Astrocyte (in vitro differentiated cells and primary cell): ENCODE measurements around the gene JAKMIP1. TPM values are rescaled to one million over a fixed set of nuclear protein-coding genes. Genes with fewer than 3 reads are reported as not detected.

Experiments
- DNase-seq: peaks from one replicate; pipeline ENCODE4 v3.0.0-alpha.2; 2010; ENCODE audit warnings: low read depth
- FAIRE-seq: peaks from 2 replicates; lab custom pipeline; 2011; peaks lifted over from hg19 to GRCh38; lab: Jason Lieb, UNC
- H2AFZ ChIP-seq: 2 replicates; pipeline ENCODE4 v1.6.0; 2012; ENCODE audit warnings: low read depth, low read length, inconsistent platforms
- H3K27ac ChIP-seq: 2 replicates; pipeline ENCODE4 v1.5.1; 2011; ENCODE audit warnings: low read depth, low read length, inconsistent platforms
- H3K27me3 ChIP-seq: 2 replicates; pipeline ENCODE4 v1.6.0; 2011; ENCODE audit warnings: low read length, inconsistent platforms; ENCODE audit not compliant: insufficient read depth
- H3K36me3 ChIP-seq: 2 replicates; pipeline ENCODE4 v1.5.1; 2011; ENCODE audit warnings: low read length, inconsistent platforms; ENCODE audit not compliant: insufficient read depth
- H3K4me1 ChIP-seq: 2 replicates; pipeline ENCODE4 v1.5.1; 2011; ENCODE audit warnings: low read length, inconsistent platforms; ENCODE audit not compliant: insufficient read depth
- H3K4me2 ChIP-seq: 2 replicates; pipeline ENCODE4 v1.6.0; 2012; ENCODE audit warnings: low read length, inconsistent platforms
- H3K4me3 ChIP-seq: 2 replicates; pipeline ENCODE4 v1.5.1; 2011; ENCODE audit warnings: low read depth, mild to moderate bottlenecking, low read length, inconsistent platforms; ENCODE audit not compliant: insufficient read depth
- H3K79me2 ChIP-seq: 2 replicates; pipeline ENCODE4 v1.6.0; 2012; ENCODE audit warnings: mild to moderate bottlenecking, low read length, inconsistent platforms; ENCODE audit not compliant: insufficient read depth
- H3K9ac ChIP-seq: 2 replicates; pipeline ENCODE4 v1.6.0; 2012; ENCODE audit warnings: mild to moderate bottlenecking, low read length, inconsistent platforms
- H3K9me3 ChIP-seq: 2 replicates; pipeline ENCODE4 v1.5.1; 2012; ENCODE audit warnings: low read depth, mild to moderate bottlenecking, low read length, inconsistent platforms; ENCODE audit not compliant: insufficient read depth
- H4K20me1 ChIP-seq: 2 replicates; pipeline ENCODE4 v1.6.0; 2012; ENCODE audit warnings: low read length, inconsistent platforms; ENCODE audit not compliant: insufficient read depth
- H3K27ac Mint-ChIP-seq: one replicate; pipeline ENCODE4 v1.8.0; 2021; ENCODE audit warnings: mild to moderate bottlenecking, mixed read lengths; ENCODE audit not compliant: unreplicated experiment
- H3K27me3 Mint-ChIP-seq: one replicate; pipeline ENCODE4 v1.8.0; 2021; ENCODE audit warnings: low read depth, mixed read lengths; ENCODE audit not compliant: unreplicated experiment
- H3K36me3 Mint-ChIP-seq: one replicate; pipeline ENCODE4 v1.8.0; 2021; ENCODE audit warnings: low read depth, mixed read lengths; ENCODE audit not compliant: unreplicated experiment
- H3K4me1 Mint-ChIP-seq: one replicate; pipeline ENCODE4 v1.8.0; 2021; ENCODE audit warnings: low read depth, mixed read lengths; ENCODE audit not compliant: unreplicated experiment
- H3K4me3 Mint-ChIP-seq: one replicate; pipeline ENCODE4 v1.8.0; 2021; ENCODE audit warnings: mild to moderate bottlenecking, moderate library complexity, mixed read lengths; ENCODE audit not compliant: unreplicated experiment
- H3K9me3 Mint-ChIP-seq: one replicate; pipeline ENCODE4 v1.8.0; 2021; ENCODE audit warnings: mild to moderate bottlenecking, mixed read lengths; ENCODE audit not compliant: unreplicated experiment
- CTCF ChIP-seq: IDR thresholded peaks from 2 replicates; pipeline ENCODE4 v1.5.1; 2011; ENCODE audit warnings: low read depth, mild to moderate bottlenecking, inconsistent platforms, low read length, moderate library complexity; ENCODE audit not compliant: insufficient read depth
- EZH2 ChIP-seq: IDR thresholded peaks from 2 replicates; pipeline ENCODE4 v1.6.1; 2012; ENCODE audit warnings: mild to moderate bottlenecking, low read length, inconsistent platforms; ENCODE audit not compliant: insufficient read depth
- total RNA-seq: library from RNA; stranded (reverse); gene quantifications from 2 replicates; pipeline ENCODE4 v1.2.1, GENCODE V29; 2021

The JAKMIP1 gene
- total RNA-seq, 1 donor from 2014 or later: 0.50 TPM

GRCh38 chr4:6111354-6111960 is 88.9 kb downstream of the JAKMIP1 start:
- Histone ChIP-seq H3K4me1 (no peaks in the 10 kb centered on the region), H3K9ac (no peak overlapping the region), H3K27ac (no peak overlapping the region), H3K79me2 (no peaks in the 10 kb centered on the region), H2AFZ (no peak overlapping the region), H3K36me3 (no peaks in the 10 kb centered on the region), H4K20me1 (no peaks in the 10 kb centered on the region), H3K9me3 (no peaks in the 10 kb centered on the region), H3K4me3 (no peak overlapping the region), H3K4me2 (no peak overlapping the region), H3K27me3 (no peaks in the 10 kb centered on the region)
- no peak for TF ChIP-seq CTCF
- no peak for TF ChIP-seq EZH2
- H3K4me1 Mint-ChIP-seq: peaks cover 9% of the 10 kb centered on the region
- no peaks in the 10 kb centered on the region for H3K9me3 Mint-ChIP-seq
- H3K27me3 Mint-ChIP-seq: peaks cover 37% of the 10 kb centered on the region
- no peak overlapping the region for H3K4me3 Mint-ChIP-seq
- FAIRE-seq (no peak), DNase-seq (no peak)
- no peak overlapping the region for H3K27ac Mint-ChIP-seq
- H3K36me3 Mint-ChIP-seq: no peaks in the 10 kb centered on the region

- peaks cover 9% of the 10 kb centered on the region for H3K4me1 Mint-ChIP-seq
- FAIRE-seq: no peak
Observed at GRCh38 chr4:6110681-6111353, 89.5 kb downstream of the JAKMIP1 start.

More at GRCh38 chr4:6110681-6111353, 89.5 kb downstream of the JAKMIP1 start:
- Histone ChIP-seq H3K36me3 (no peaks in the 10 kb centered on the region), H2AFZ (no peak overlapping the region), H4K20me1 (no peaks in the 10 kb centered on the region), H3K27ac (no peak overlapping the region), H3K4me2 (no peak overlapping the region), H3K9ac (no peak overlapping the region), H3K4me1 (no peaks in the 10 kb centered on the region), H3K4me3 (no peak overlapping the region), H3K9me3 (no peaks in the 10 kb centered on the region), H3K27me3 (no peaks in the 10 kb centered on the region), H3K79me2 (no peaks in the 10 kb centered on the region)
- H3K27ac Mint-ChIP-seq: no peak overlapping the region
- H3K4me3 Mint-ChIP-seq: no peak overlapping the region
- peaks cover 39% of the 10 kb centered on the region for H3K27me3 Mint-ChIP-seq
- no peaks in the 10 kb centered on the region for H3K9me3 Mint-ChIP-seq
- DNase-seq: no peak
- no peaks in the 10 kb centered on the region for H3K36me3 Mint-ChIP-seq
- no peak for TF ChIP-seq CTCF
